ENCODE results near the gene ART4.

DNA sequence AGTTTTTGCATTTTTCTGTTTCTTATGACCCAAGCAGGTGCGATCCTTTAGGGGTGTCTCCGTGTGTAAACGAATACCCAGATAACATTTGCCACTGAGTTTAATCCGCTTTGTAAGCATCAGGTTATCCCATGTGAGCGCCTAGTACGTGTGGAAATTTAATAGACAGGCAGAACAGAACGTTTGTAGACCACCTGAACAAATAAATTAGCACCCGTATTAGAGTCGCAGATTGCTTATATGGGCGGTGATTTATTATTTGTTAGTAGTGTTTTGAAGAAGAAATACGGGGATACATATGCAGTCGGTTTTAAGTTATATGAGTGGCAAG lies 39.5 kb downstream of the ART4 start:
- TF ChIP-seq, protein P1, sequence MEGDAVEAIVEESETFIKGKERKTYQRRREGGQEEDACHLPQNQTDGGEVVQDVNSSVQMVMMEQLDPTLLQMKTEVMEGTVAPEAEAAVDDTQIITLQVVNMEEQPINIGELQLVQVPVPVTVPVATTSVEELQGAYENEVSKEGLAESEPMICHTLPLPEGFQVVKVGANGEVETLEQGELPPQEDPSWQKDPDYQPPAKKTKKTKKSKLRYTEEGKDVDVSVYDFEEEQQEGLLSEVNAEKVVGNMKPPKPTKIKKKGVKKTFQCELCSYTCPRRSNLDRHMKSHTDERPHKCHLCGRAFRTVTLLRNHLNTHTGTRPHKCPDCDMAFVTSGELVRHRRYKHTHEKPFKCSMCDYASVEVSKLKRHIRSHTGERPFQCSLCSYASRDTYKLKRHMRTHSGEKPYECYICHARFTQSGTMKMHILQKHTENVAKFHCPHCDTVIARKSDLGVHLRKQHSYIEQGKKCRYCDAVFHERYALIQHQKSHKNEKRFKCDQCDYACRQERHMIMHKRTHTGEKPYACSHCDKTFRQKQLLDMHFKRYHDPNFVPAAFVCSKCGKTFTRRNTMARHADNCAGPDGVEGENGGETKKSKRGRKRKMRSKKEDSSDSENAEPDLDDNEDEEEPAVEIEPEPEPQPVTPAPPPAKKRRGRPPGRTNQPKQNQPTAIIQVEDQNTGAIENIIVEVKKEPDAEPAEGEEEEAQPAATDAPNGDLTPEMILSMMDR (IDR thresholded peaks at IDR 0.05) = no peak
- no peak for TF ChIP-seq POLR2A (IDR thresholded peaks at IDR 0.05)
- no peak for TF ChIP-seq POLR2AphosphoS5 (IDR thresholded peaks at IDR 0.05)

Measured in prostate gland (tissue), 2 donors.